NCI-H446 (cell line): ENCODE results near the gene RPL28.

Source experiments
- DNase-seq, 2 experiments: peaks; one replicate each; lab custom pipeline; 2025; lab: John Stamatoyannopoulos, UW

Gene RPL28

GRCh38 chr19:55373306-55373992 lies 12.3 kb upstream of the RPL28 start:
- DNase-seq: no peak

GRCh38 chr19:55373993-55374757 lies 11.6 kb upstream of the RPL28 start:
- DNase-seq: no peak

GRCh38 chr19:55376241-55376933 lies 9.3 kb upstream of the RPL28 start, which contains the start of gene TMEM190:
Gene TMEM190 (plus strand): TSS chr19:55376826. CDS start chr19:55376854, 28 bp downstream.
- no peak for DNase-seq

GRCh38 chr19:55377356-55378131 lies 8.2 kb upstream of the RPL28 start:
- DNase-seq: no peak

- DNase-seq: no peak
These were observed 6.6 kb upstream of the RPL28 start for GRCh38 chr19:55379174-55379573.

- DNase-seq: no peak
These were observed 3.7 kb upstream of the RPL28 start for GRCh38 chr19:55382013-55382412.

GRCh38 chr19:55382522-55383054 lies 3.1 kb upstream of the RPL28 start:
- DNase-seq: no peak

GRCh38 chr19:55383279-55384130 lies 2.2 kb upstream of the RPL28 start:
- peak in 1 of 2 experiments; percentile 64 for DNase-seq

- peak in 1 of 2 experiments; percentile 50 for DNase-seq
These were observed 1.4 kb upstream of the RPL28 start, which contains the start of gene TMEM238 for GRCh38 chr19:55384131-55384919. Gene TMEM238 (minus strand): TSS chr19:55384292. CDS start chr19:55384259, 33 bp downstream.

GRCh38 chr19:55384920-55385723 lies 610 bp upstream of the RPL28 start:
- DNase-seq: peak; percentile 99

GRCh38 chr19:55386493-55386971 lies 800 bp downstream of the RPL28 start:
- DNase-seq: no peak

GRCh38 chr19:55387736-55388497 lies 2.2 kb downstream of the RPL28 start:
- DNase-seq: no peak

- DNase-seq: no peak
These were observed 3.9 kb downstream of the RPL28 start for GRCh38 chr19:55389386-55390317.

- DNase-seq: no peak
These were observed 4.7 kb downstream of the RPL28 start for GRCh38 chr19:55390461-55390880.

- DNase-seq: no peak
These were observed 5.5 kb downstream of the RPL28 start for GRCh38 chr19:55391191-55391670.
